COLO668 (cell line): ENCODE results near the gene HOXD9.

ENCODE experiments used
- DNase-seq: peaks from one replicate; lab custom pipeline; 2025; ENCODE audit not compliant: unreplicated experiment; lab: John Stamatoyannopoulos, UW

Gene HOXD9

GRCh38 chr2:176124110-176124946, 1.8 kb downstream of the HOXD9 start:
- DNase-seq = no peak

- no peak for DNase-seq
Observed at GRCh38 chr2:176124947-176125771, 2.6 kb downstream of the HOXD9 start.

- no peak for DNase-seq
Observed at GRCh38 chr2:176125772-176126054, 3.2 kb downstream of the HOXD9 start.

GRCh38 chr2:176126929-176127773, 4.6 kb downstream of the HOXD9 start:
- peak; percentile 78 for DNase-seq

GRCh38 chr2:176127774-176128072, 5.2 kb downstream of the HOXD9 start:
- no peak for DNase-seq

- DNase-seq = peak; percentile 67
Observed at GRCh38 chr2:176128172-176128981, 5.9 kb downstream of the HOXD9 start.

- peak; percentile 94 for DNase-seq
Observed at GRCh38 chr2:176128982-176129796, 6.7 kb downstream of the HOXD9 start, which contains the start of gene HOXD8. Gene HOXD8 (plus strand): TSS chr2:176129705. CDS start chr2:176130367, 662 bp downstream.

- no peak for DNase-seq
Observed at GRCh38 chr2:176129813-176130146, 7.3 kb downstream of the HOXD9 start.

GRCh38 chr2:176130147-176130956, 7.8 kb downstream of the HOXD9 start:
- DNase-seq = peak; percentile 80

- no peak for DNase-seq
Observed at GRCh38 chr2:176130957-176131847, 8.7 kb downstream of the HOXD9 start.

GRCh38 chr2:176131848-176132158, 9.3 kb downstream of the HOXD9 start:
- DNase-seq = no peak

GRCh38 chr2:176132205-176133171, 10.0 kb downstream of the HOXD9 start:
- no peak for DNase-seq

- DNase-seq = no peak
Observed at GRCh38 chr2:176133389-176133788, 10.9 kb downstream of the HOXD9 start.

GRCh38 chr2:176134035-176134434, 11.5 kb downstream of the HOXD9 start:
- no peak for DNase-seq

- DNase-seq = no peak
Observed at GRCh38 chr2:176135035-176135440, 12.5 kb downstream of the HOXD9 start.

GRCh38 chr2:176136374-176137251, 14.1 kb downstream of the HOXD9 start:
- peak; percentile 40 for DNase-seq
